T-cell (primary cell): ENCODE measurements around the gene POLR2J3. TPM values are rescaled to one million over a fixed set of nuclear protein-coding genes. Genes with fewer than 3 reads are reported as not detected.
A peak's percentile ranks its signal among the peaks of the same experiment; 100 is the strongest.
"Not testable (repeated sequence)": the region's sequence is repeated elsewhere in the genome, so short reads cannot be mapped to it uniquely, and the experiment has no call there.

Source experiments
- ATAC-seq, 4 experiments: fragments of 200-7000 bp in 3 of 4; fragments of 150-1000 bp in 1 of 4; cut with Tn5 transposase; replicated peaks in 1 of 4; 1 replicate in 3 of 4; 2 replicates in 1 of 4; pipeline ENCODE4 v1.10.0; 2021; ENCODE audit warnings: moderate library complexity in 3 of 4, mild to moderate bottlenecking in 2 of 4, moderate number of reproducible peaks in 1 of 4
- CTCF ChIA-PET, 2 donors: fragments of 300-600 bp; sonication (Branson Sonifier 250); formaldehyde crosslinking; loops; one replicate each; lab custom pipeline; 2022; ENCODE audit warnings: antibody characterized with exemption in 2 of 2; lab: Charles Lee
- POLR2A ChIA-PET, 2 donors: fragments of 300-600 bp; sonication (Branson Sonifier 250); formaldehyde crosslinking; loops; one replicate each; lab custom pipeline; 2022; ENCODE audit warnings: antibody characterized with exemption in 2 of 2; lab: Charles Lee
- DNase-seq, 35 experiments: peaks; one replicate each; pipeline versions ENCODE4 v3.0.0 to v3.0.0-alpha.2; 2013 to 2023
- H3K27ac ChIP-seq: one replicate; pipeline ENCODE4 v1.5.1; 2013; ENCODE audit warnings: low read length
- H3K27me3 ChIP-seq, 2 experiments: replicated peaks in 1 of 2; 1 replicate in 1 of 2; 2 replicates in 1 of 2; pipeline versions ENCODE4 v1.6.1 to v1.7.0; 2013; ENCODE audit warnings: low read length in 1 of 2, mixed read lengths in 1 of 2; ENCODE audit not compliant: control insufficient read depth in 2 of 2, insufficient read depth in 2 of 2; ENCODE audit errors: extremely low read depth in 1 of 2
- H3K36me3 ChIP-seq, 2 donors: 1 replicate in 1 of 2; 2 replicates in 1 of 2; pipeline versions ENCODE4 v1.6.1 to v1.7.0; 2013; ENCODE audit warnings: low read length in 1 of 2; ENCODE audit not compliant: control insufficient read depth in 2 of 2, insufficient read depth in 1 of 2; ENCODE audit errors: extremely low read depth in 1 of 2
- H3K4me1 ChIP-seq, 2 experiments: 1 replicate in 1 of 2; 2 replicates in 1 of 2; pipeline versions ENCODE4 v1.6.1 to v1.7.0; 2013; ENCODE audit warnings: low read length in 2 of 2, mixed read lengths in 1 of 2; ENCODE audit not compliant: insufficient read depth in 2 of 2, control insufficient read depth in 1 of 2; ENCODE audit errors: extremely low read depth in 1 of 2
- H3K4me3 ChIP-seq, 2 donors: 1 replicate in 1 of 2; 2 replicates in 1 of 2; pipeline versions ENCODE4 v1.5.1 to v1.7.0; 2013; ENCODE audit warnings: mild to moderate bottlenecking in 2 of 2, low read length in 1 of 2, moderate library complexity in 1 of 2; ENCODE audit not compliant: control insufficient read depth in 1 of 2; ENCODE audit errors: extremely low read depth in 1 of 2
- H3K9me3 ChIP-seq: 2 replicates; pipeline ENCODE4 v1.7.0; 2013
- H3K27ac Mint-ChIP-seq, 2 donors: one replicate each; pipeline ENCODE4 v1.8.0; 2020 to 2021; ENCODE audit warnings: mild to moderate bottlenecking in 2 of 2, mixed read lengths in 2 of 2
- H3K27me3 Mint-ChIP-seq, 2 donors: one replicate each; pipeline ENCODE4 v1.8.0; 2021 to 2022; ENCODE audit warnings: mixed read lengths in 2 of 2
- H3K36me3 Mint-ChIP-seq: one replicate; pipeline ENCODE4 v1.8.0; 2021; ENCODE audit warnings: mixed read lengths
- H3K4me1 Mint-ChIP-seq, 3 donors: one replicate each; pipeline ENCODE4 v1.8.0; 2020 to 2022; ENCODE audit warnings: mixed read lengths in 3 of 3, mild to moderate bottlenecking in 1 of 3
- H3K4me3 Mint-ChIP-seq, 3 donors: one replicate each; pipeline ENCODE4 v1.8.0; 2020 to 2022; ENCODE audit warnings: mild to moderate bottlenecking in 3 of 3, mixed read lengths in 3 of 3, moderate library complexity in 3 of 3
- H3K9me3 Mint-ChIP-seq, 3 donors: one replicate each; pipeline ENCODE4 v1.8.0; 2020 to 2022; ENCODE audit warnings: mixed read lengths in 3 of 3
- WGBS: methylation state at CpG from one replicate; pipeline ENCODE4 v1.1.5; 2013; ENCODE audit warnings: missing lambda C conversion rate; ENCODE audit not compliant: insufficient coverage; 5-methylcytosine and 5-hydroxymethylcytosine counted together
- total RNA-seq, 35 experiments: library from RNA in 6 of 35; stranded (reverse) in 6 of 35; fragments of 120-200 nt in 1 of 35; gene quantifications; one replicate each; pipeline versions ENCODE4 v1.2.1 to v1.2.4 and lab custom pipeline; 2013 to 2026

The POLR2J3 gene
- total RNA-seq, 5 donors from 2014 or later (not counting 1 experiment from before 2014, with no cell fraction given), result 71.3 to 228 (median 97.5) TPM

GRCh38 chr7:102613575-102614345, 41.4 kb upstream of the POLR2J3 start:
- not testable (repeated sequence) for ATAC-seq, H3K36me3 ChIP-seq, H3K9me3 Mint-ChIP-seq

GRCh38 chr7:102611675-102612325, 39.4 kb upstream of the POLR2J3 start:
- H3K27me3 Mint-ChIP-seq, H3K9me3 Mint-ChIP-seq, H3K4me3 Mint-ChIP-seq, ATAC-seq, H3K4me3 ChIP-seq, H3K36me3 Mint-ChIP-seq, POLR2A ChIA-PET, H3K4me1 Mint-ChIP-seq, H3K27ac Mint-ChIP-seq, CTCF ChIA-PET, H3K27me3 ChIP-seq, H3K27ac ChIP-seq, H3K9me3 ChIP-seq, H3K36me3 ChIP-seq, H3K4me1 ChIP-seq: not testable (repeated sequence)
- DNase-seq, result peak in 3 of 35 experiments; percentile 1 to 25 (median 4)
- 75% methylated on average over 5 of the region's 10 CpGs for WGBS

More at GRCh38 chr7:102613575-102614345, 41.4 kb upstream of the POLR2J3 start:
- CTCF ChIA-PET, H3K9me3 ChIP-seq, H3K4me3 Mint-ChIP-seq, H3K36me3 Mint-ChIP-seq, POLR2A ChIA-PET, H3K27me3 Mint-ChIP-seq, H3K27me3 ChIP-seq, H3K4me3 ChIP-seq, H3K27ac ChIP-seq, H3K4me1 Mint-ChIP-seq, H3K27ac Mint-ChIP-seq, H3K4me1 ChIP-seq: not testable (repeated sequence)
- WGBS, result no CpG with 5 or more reads among the region's 15 CpGs
- DNase-seq, result peak in 2 of 35 experiments; percentile 8 to 10

- POLR2A ChIA-PET, H3K9me3 Mint-ChIP-seq, H3K27ac Mint-ChIP-seq, DNase-seq, H3K4me1 ChIP-seq, H3K4me3 ChIP-seq, H3K4me1 Mint-ChIP-seq, CTCF ChIA-PET, H3K9me3 ChIP-seq, H3K36me3 Mint-ChIP-seq, H3K27ac ChIP-seq, H3K27me3 Mint-ChIP-seq, H3K27me3 ChIP-seq, H3K4me3 Mint-ChIP-seq, H3K36me3 ChIP-seq: not testable (repeated sequence)
- no CpG with 5 or more reads among the region's 30 CpGs for WGBS
- peak; percentile 85 to 87 (median 87) for ATAC-seq
Observed at GRCh38 chr7:102611013-102611674, 38.8 kb upstream of the POLR2J3 start.

- H3K4me1 Mint-ChIP-seq, CTCF ChIA-PET, H3K4me1 ChIP-seq, H3K27me3 ChIP-seq, H3K27ac ChIP-seq, ATAC-seq, H3K27ac Mint-ChIP-seq, H3K9me3 ChIP-seq, H3K9me3 Mint-ChIP-seq, POLR2A ChIA-PET, H3K36me3 Mint-ChIP-seq, H3K4me3 ChIP-seq, H3K36me3 ChIP-seq, H3K27me3 Mint-ChIP-seq: not testable (repeated sequence)
- H3K4me3 Mint-ChIP-seq, result peak overlapping the region in 1 of 3 donors; percentile 27
- no CpG with 5 or more reads among the region's 7 CpGs for WGBS
- peak in 1 of 35 experiments; percentile 5 for DNase-seq
Observed at GRCh38 chr7:102610441-102610840, 38.1 kb upstream of the POLR2J3 start.

- H3K9me3 ChIP-seq, H3K27ac ChIP-seq, H3K4me3 ChIP-seq, H3K27ac Mint-ChIP-seq, H3K4me3 Mint-ChIP-seq, H3K36me3 Mint-ChIP-seq, H3K4me1 Mint-ChIP-seq, CTCF ChIA-PET, ATAC-seq, H3K36me3 ChIP-seq, H3K27me3 Mint-ChIP-seq, DNase-seq, H3K9me3 Mint-ChIP-seq, POLR2A ChIA-PET, H3K4me1 ChIP-seq, H3K27me3 ChIP-seq: not testable (repeated sequence)
- no CpG with 5 or more reads among the region's 10 CpGs for WGBS
Observed at GRCh38 chr7:102609734-102610133, 37.4 kb upstream of the POLR2J3 start.

- H3K4me1 Mint-ChIP-seq, H3K36me3 Mint-ChIP-seq, H3K9me3 ChIP-seq, H3K4me3 ChIP-seq, CTCF ChIA-PET, H3K27me3 ChIP-seq, H3K4me3 Mint-ChIP-seq, H3K27me3 Mint-ChIP-seq, DNase-seq, H3K9me3 Mint-ChIP-seq, H3K27ac Mint-ChIP-seq, H3K36me3 ChIP-seq, POLR2A ChIA-PET, H3K27ac ChIP-seq, H3K4me1 ChIP-seq, ATAC-seq: not testable (repeated sequence)
- WGBS, result no CpG with 5 or more reads among the region's 5 CpGs
Observed at GRCh38 chr7:102606848-102607247, 34.5 kb upstream of the POLR2J3 start.
